Astrocyte of the cerebellum (primary cell): Measurements from ENCODE around the gene UMOD.

Experiments used
- DNase-seq: peaks from one replicate; pipeline ENCODE4 v3.0.0-alpha.2; 2011; ENCODE audit warnings: low read depth
- H3K4me3 ChIP-seq: 2 replicates; pipeline ENCODE4 v1.5.1; 2011; ENCODE audit warnings: mild to moderate bottlenecking, low read depth, low read length, moderate library complexity
- CTCF ChIP-seq: IDR thresholded peaks from 2 replicates; pipeline ENCODE4 v1.5.1; 2012; ENCODE audit warnings: low read length, low read depth, moderate library complexity, mild to moderate bottlenecking; ENCODE audit errors: missing control alignments
- in situ Hi-C: cut with HindIII; loops from 2 replicates; pipeline ENCODE4 v1.10.0; 2017; ENCODE audit warnings: low sequenced_read_pairs

The UMOD gene

DNA sequence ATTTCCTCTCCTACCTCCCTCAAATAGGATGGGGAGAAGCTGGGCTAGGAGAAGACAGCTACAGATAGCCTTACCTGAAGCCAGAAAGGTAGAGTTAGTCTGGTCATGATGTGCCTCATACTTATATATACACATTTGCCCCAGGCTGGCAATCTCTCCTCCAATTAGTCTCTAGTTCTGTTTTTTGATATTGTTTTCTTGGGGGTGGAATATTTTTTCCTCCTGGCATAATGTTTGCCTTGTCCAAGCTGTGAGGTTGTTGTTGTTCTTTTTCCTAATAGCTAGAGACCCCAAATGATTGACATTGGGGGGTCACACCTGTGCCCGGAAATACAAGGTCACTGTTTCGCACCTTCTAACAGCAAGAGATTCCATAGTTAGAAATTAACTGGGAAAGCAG lies at the start of gene UMOD:
TSS of gene UMOD (minus strand) at position 101 of the 400 bp plus-strand sequence. CDS start 1,978 bp downstream, outside the sequence.
- no peak within 1 kb of the TSS for H3K4me3 ChIP-seq
- in situ Hi-C loops, result no loop called here
- TF ChIP-seq CTCF, result no peak
- no peak for DNase-seq

DNA sequence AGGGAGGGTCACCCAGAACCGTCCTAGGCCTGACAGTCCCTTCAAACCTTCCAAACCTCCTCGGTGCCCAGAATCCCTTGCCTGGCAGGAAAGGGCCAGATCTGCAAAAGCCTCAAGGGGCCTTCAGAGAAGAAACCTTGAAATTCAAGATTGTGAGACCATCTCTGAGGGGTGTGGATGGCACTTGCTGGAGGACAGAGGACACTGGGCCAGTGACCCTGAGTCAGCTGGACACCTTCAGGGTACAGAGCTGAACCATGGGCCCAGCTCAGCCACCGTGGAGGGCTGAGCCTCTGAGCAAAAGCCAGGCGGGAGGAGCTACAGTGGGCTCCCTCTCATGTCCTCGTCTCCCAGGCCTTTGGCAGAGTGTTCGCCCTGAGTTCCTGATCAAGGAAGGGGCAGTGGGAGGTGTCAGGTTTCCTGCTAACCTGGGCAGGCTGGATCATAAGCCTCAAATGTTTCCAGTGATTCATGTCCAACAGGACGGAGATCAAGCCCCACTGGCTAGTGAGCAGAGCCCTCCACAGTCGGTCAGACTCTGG lies 49.0 kb upstream of the UMOD start:
- DNase-seq, result no peak
- H3K4me3 ChIP-seq, result no peak overlapping the region
- TF ChIP-seq CTCF, result no peak
- in situ Hi-C loops, result no loop called here

DNA sequence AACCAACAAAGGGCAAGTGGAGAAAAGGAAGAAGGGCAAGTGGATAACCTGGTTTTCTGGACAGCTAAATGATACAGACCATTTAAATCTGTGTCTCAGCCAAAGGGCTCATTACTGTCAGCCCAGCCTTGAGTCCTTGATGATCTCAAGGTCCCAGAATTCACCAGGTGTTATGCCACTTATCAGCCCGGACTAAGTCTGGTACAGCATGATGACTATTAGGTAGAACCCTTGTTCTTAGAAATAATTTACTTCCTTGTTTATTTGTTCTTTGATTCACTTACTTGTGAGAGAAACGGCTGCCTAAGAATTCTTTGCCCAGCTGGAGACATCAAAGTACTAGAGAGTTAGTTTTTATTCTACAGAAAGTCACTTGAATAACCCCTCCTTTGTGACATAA lies 48.6 kb upstream of the UMOD start:
- in situ Hi-C loops, result no loop called here
- no peak overlapping the region for H3K4me3 ChIP-seq
- no peak for TF ChIP-seq CTCF
- DNase-seq, result no peak

- no peak overlapping the region for H3K4me3 ChIP-seq
- in situ Hi-C loops, result loop anchor here (25.0 kb wide), 1 partner anchor 487 kb away; no protein-coding TSS in a partner anchor
- TF ChIP-seq CTCF, result no peak
- no peak for DNase-seq
These were observed 46.7 kb upstream of the UMOD start for GRCh38 chr16:20399185-20399584.

- in situ Hi-C loops, result loop anchor here (25.0 kb wide), 1 partner anchor 486 kb away; no protein-coding TSS in a partner anchor
These were observed 46.1 kb upstream of the UMOD start for GRCh38 chr16:20398603-20399002.

DNA sequence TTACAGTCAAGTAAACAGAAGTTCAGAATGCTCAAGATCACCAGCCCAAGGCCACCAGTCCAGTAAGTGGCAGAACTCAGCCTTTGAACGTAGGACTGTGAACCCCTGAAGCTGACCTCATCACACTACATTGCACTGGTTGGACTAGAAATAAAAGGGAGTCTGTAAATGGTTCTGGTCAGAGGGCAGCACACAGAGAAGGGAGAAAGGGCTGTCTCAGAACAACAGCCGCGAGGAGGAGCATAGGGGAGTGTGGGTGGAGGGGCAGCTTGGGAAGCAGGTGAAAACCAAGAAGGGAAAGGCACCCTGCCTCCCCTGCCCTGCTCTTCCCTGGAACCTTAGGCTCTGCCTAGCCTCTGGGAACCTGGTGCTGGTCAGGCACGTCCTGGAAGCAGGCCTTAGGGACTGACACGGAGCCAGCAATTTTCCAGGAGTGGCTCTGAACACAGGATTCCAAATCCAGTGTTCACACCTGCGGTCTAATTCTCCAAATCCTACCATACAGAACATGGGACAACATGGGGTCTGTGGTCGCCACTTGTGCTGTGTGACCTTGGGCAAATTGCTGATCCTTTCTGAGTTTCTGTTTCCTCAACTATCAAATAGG lies 45.1 kb upstream of the UMOD start:
- TF ChIP-seq CTCF, result no peak
- DNase-seq, result no peak
- in situ Hi-C loops, result loop anchor here (25.0 kb wide), 1 partner anchor 485 kb away; no protein-coding TSS in a partner anchor
- H3K4me3 ChIP-seq, result no peak overlapping the region

More at GRCh38 chr16:20398603-20399002, 46.1 kb upstream of the UMOD start:
- no peak overlapping the region for H3K4me3 ChIP-seq
- no peak for TF ChIP-seq CTCF
- no peak for DNase-seq
